Measurements from ENCODE around the gene PPP4R4.

- TF ChIP-seq, protein P1, sequence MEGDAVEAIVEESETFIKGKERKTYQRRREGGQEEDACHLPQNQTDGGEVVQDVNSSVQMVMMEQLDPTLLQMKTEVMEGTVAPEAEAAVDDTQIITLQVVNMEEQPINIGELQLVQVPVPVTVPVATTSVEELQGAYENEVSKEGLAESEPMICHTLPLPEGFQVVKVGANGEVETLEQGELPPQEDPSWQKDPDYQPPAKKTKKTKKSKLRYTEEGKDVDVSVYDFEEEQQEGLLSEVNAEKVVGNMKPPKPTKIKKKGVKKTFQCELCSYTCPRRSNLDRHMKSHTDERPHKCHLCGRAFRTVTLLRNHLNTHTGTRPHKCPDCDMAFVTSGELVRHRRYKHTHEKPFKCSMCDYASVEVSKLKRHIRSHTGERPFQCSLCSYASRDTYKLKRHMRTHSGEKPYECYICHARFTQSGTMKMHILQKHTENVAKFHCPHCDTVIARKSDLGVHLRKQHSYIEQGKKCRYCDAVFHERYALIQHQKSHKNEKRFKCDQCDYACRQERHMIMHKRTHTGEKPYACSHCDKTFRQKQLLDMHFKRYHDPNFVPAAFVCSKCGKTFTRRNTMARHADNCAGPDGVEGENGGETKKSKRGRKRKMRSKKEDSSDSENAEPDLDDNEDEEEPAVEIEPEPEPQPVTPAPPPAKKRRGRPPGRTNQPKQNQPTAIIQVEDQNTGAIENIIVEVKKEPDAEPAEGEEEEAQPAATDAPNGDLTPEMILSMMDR (IDR thresholded peaks at IDR 0.05; ENCODE audit: low read length) = no peak
- TF ChIP-seq EZH2 (IDR thresholded peaks at IDR 0.05; ENCODE audit: borderline replicate concordance, low read length) = no peak
Observed at GRCh38 chr14:94143711-94144110, 30.4 kb upstream of the PPP4R4 start.

Measured in OCI-LY1 (cell line).